Measurements from ENCODE around the gene TAF1D.
"Not testable (repeated sequence)": the region's sequence is repeated elsewhere in the genome, so short reads cannot be mapped to it uniquely, and the experiment has no call there.

TAF1D gene

GRCh38 chr11:93747122-93747521 lies 5.8 kb upstream of the TAF1D start:
- no peak for DNase-seq (ENCODE audit: low read depth in 2 of 2)

- no peak for DNase-seq (ENCODE audit: low read depth in 2 of 2)
Observed at GRCh38 chr11:93746101-93746500, 4.8 kb upstream of the TAF1D start.

GRCh38 chr11:93745005-93745755 lies 3.9 kb upstream of the TAF1D start:
- not testable (repeated sequence) for DNase-seq (ENCODE audit: low read depth in 2 of 2)

GRCh38 chr11:93744669-93745004 lies 3.3 kb upstream of the TAF1D start:
- DNase-seq (ENCODE audit: low read depth in 2 of 2), result no peak

- DNase-seq (ENCODE audit: low read depth in 2 of 2), result no peak
Observed at GRCh38 chr11:93743291-93743690, 2.0 kb upstream of the TAF1D start.

GRCh38 chr11:93741882-93742226 lies 559 bp upstream of the TAF1D start:
- DNase-seq (ENCODE audit: low read depth in 2 of 2), result no peak

- DNase-seq (ENCODE audit: low read depth in 2 of 2), result peak in 1 of 2 donors; percentile 50
Observed at GRCh38 chr11:93740730-93741093, 583 bp downstream of the TAF1D start.

GRCh38 chr11:93740031-93740729 lies 1.1 kb downstream of the TAF1D start:
- DNase-seq (ENCODE audit: low read depth in 2 of 2), result no peak

- DNase-seq (ENCODE audit: low read depth in 2 of 2), result no peak
Observed at GRCh38 chr11:93738647-93739081, 2.6 kb downstream of the TAF1D start.

GRCh38 chr11:93737904-93738612 lies 3.2 kb downstream of the TAF1D start:
- no peak for DNase-seq (ENCODE audit: low read depth in 2 of 2)

GRCh38 chr11:93736129-93736528 lies 5.2 kb downstream of the TAF1D start:
- DNase-seq (ENCODE audit: low read depth in 2 of 2), result no peak

- no peak for DNase-seq (ENCODE audit: low read depth in 2 of 2)
Observed at GRCh38 chr11:93735627-93736026, 5.7 kb downstream of the TAF1D start.

- no peak for DNase-seq (ENCODE audit: low read depth in 2 of 2)
Observed at GRCh38 chr11:93734427-93735222, 6.7 kb downstream of the TAF1D start.

- no peak for DNase-seq (ENCODE audit: low read depth in 2 of 2)
Observed at GRCh38 chr11:93733474-93733873, 7.8 kb downstream of the TAF1D start.

- no peak for DNase-seq (ENCODE audit: low read depth in 2 of 2)
Observed at GRCh38 chr11:93732237-93732892, 8.9 kb downstream of the TAF1D start.

- DNase-seq (ENCODE audit: low read depth in 2 of 2), result no peak
Observed at GRCh38 chr11:93730108-93731107, 10.9 kb downstream of the TAF1D start.

GRCh38 chr11:93729129-93729616 lies 12.1 kb downstream of the TAF1D start:
- no peak for DNase-seq (ENCODE audit: low read depth in 2 of 2)

- no peak for DNase-seq (ENCODE audit: low read depth in 2 of 2)
Observed at GRCh38 chr11:93728792-93729128, 12.5 kb downstream of the TAF1D start.

GRCh38 chr11:93727985-93728791 lies 13.1 kb downstream of the TAF1D start:
- no peak for DNase-seq (ENCODE audit: low read depth in 2 of 2)

Data from stimulated activated CD8-positive, alpha-beta memory T cell treated with anti-CD3 and anti-CD28 coated beads, Interleukin-15, amount 100 ng/mL, for 4 hours (primary cell).